ES-I3 (cell line): ENCODE results near the gene CLNK.

ENCODE experiments used
- H3K36me3 ChIP-seq: 2 replicates; pipeline ENCODE4 v1.6.1; 2013; ENCODE audit warnings: mild to moderate bottlenecking, low read length, control low read depth, moderate library complexity; ENCODE audit not compliant: insufficient read depth
- H3K4me1 ChIP-seq: 2 replicates; pipeline ENCODE4 v1.6.1; 2013; ENCODE audit warnings: mild to moderate bottlenecking, control low read depth, low read length; ENCODE audit not compliant: insufficient read depth
- H3K9ac ChIP-seq: 2 replicates; pipeline ENCODE4 v1.6.1; 2013; ENCODE audit warnings: low read depth, mild to moderate bottlenecking, low read length, moderate library complexity
- H3K9me3 ChIP-seq: 2 replicates; pipeline ENCODE4 v1.6.1; 2013; ENCODE audit warnings: mild to moderate bottlenecking, low read length, moderate library complexity; ENCODE audit not compliant: control insufficient read depth, insufficient read depth

CLNK gene

GRCh38 chr4:10662937-10663336, 21.6 kb downstream of the CLNK start:
- no peak overlapping the region for H3K9ac ChIP-seq
- no peaks in the 10 kb centered on the region for H3K36me3 ChIP-seq
- no peaks in the 10 kb centered on the region for H3K9me3 ChIP-seq
- H3K4me1 ChIP-seq, result no peaks in the 10 kb centered on the region

DNA sequence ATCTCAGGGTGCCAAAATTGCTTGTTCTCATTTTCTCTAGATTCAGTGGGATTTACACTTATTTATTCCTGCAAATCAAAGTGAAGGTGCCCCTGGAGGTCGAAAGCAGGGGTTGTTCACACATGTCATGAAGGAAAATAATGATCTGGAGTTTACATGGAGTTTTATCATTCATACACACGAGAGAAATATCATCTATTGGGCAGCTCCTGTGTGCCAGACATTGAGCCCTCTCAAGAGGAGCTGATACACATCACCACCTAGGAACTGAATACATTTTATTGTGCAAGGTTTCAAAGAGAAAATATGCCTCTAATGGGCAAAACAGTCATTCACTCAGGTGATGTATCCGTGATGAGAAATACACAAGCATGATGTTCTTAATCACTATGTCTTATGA, 23.5 kb downstream of the CLNK start:
- Histone ChIP-seq H3K4me1 (no peaks in the 10 kb centered on the region), H3K36me3 (no peaks in the 10 kb centered on the region), H3K9ac (no peak overlapping the region), H3K9me3 (no peaks in the 10 kb centered on the region)

DNA sequence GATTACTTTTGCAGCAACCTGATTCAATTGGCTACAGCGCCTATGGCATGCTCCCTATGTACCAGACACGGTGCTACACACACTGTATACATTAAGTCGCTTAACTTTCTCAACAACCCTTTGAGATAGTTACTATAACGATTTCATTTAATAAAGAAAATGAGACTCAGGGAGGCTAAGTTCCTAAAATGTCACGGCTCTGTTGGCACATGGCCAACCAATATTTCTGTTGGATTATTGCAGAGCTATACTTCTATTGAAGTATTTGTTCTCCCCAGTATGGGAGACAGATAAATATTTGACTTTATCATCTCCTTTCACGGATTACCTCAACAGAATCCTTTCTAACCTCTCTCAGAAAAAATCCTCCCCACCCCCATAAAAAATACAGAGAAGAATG, 25.3 kb downstream of the CLNK start:
- H3K36me3 ChIP-seq, result no peaks in the 10 kb centered on the region
- no peaks in the 10 kb centered on the region for H3K4me1 ChIP-seq
- H3K9ac ChIP-seq, result no peak overlapping the region
- H3K9me3 ChIP-seq, result no peaks in the 10 kb centered on the region

- Histone ChIP-seq H3K9me3 (no peaks in the 10 kb centered on the region), H3K9ac (no peak overlapping the region), H3K36me3 (no peaks in the 10 kb centered on the region), H3K4me1 (no peaks in the 10 kb centered on the region)
Observed at GRCh38 chr4:10656988-10657387, 27.6 kb downstream of the CLNK start.

DNA sequence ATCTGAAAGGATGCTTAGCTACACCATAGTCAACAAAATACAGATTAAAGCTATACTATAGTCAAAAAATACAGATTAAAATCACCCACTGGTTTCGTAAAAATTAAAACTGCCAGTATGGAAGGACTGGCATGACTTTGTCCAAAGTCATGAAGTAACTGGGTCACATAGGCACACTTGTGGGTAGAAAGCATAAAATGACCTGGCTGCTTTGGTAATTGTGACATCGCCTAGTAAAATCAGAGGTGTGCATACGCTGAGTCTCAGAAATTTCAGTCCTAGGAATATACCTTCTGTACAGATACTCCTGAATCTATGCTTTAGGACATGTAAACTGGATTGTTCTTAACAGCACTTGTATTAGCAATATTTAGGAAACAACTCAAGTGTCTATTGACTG, 28.1 kb downstream of the CLNK start:
- no peaks in the 10 kb centered on the region for H3K4me1 ChIP-seq
- H3K9ac ChIP-seq, result no peak overlapping the region

DNA sequence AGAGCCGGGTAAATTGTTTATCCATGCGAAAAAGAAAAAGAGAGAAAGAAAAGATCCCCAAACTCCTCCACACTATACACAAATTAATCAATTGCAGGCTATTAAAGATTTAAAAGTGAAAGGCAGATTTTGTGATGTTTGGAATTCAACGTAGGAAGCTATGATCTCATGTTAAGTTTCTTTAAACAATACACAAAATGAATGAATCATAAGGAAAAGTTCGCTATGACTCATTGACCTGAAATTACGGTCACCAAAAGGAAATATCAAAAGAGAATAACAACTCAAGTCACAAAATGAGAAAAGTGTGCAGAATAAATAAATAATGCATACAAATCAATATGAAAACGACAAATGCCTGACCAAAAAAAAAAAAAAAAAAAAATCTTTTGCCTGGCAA, 28.6 kb downstream of the CLNK start:
- H3K36me3 ChIP-seq, result no peaks in the 10 kb centered on the region
- H3K4me1 ChIP-seq, result no peaks in the 10 kb centered on the region
- no peak overlapping the region for H3K9ac ChIP-seq
- no peaks in the 10 kb centered on the region for H3K9me3 ChIP-seq

More for the DNA sequence above, 28.1 kb downstream of the CLNK start:
- H3K36me3 ChIP-seq, result no peaks in the 10 kb centered on the region
- no peaks in the 10 kb centered on the region for H3K9me3 ChIP-seq

DNA sequence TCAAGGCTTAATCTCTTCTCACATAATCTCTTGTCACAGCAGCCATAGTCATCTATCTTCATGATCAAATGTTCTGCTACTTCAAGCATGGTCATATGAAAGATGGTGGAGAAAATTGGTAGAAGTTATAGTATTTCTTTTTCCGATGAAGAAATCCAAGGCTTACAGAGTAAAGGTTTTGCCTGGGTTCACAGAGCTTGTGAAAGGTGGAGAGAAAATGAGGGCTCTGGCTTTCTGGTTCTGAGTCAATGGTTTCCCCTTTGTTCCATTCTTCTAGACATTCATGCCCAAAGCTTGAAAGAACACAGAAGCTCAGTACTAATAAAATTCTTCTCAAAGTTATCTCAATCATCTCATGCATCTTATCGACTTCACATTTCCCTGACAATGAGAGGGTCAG, 36.1 kb downstream of the CLNK start:
- Histone ChIP-seq H3K9ac (no peak overlapping the region), H3K36me3 (no peaks in the 10 kb centered on the region), H3K4me1 (no peaks in the 10 kb centered on the region; the same call in 1 of the 2 replicates), H3K9me3 (no peaks in the 10 kb centered on the region)

DNA sequence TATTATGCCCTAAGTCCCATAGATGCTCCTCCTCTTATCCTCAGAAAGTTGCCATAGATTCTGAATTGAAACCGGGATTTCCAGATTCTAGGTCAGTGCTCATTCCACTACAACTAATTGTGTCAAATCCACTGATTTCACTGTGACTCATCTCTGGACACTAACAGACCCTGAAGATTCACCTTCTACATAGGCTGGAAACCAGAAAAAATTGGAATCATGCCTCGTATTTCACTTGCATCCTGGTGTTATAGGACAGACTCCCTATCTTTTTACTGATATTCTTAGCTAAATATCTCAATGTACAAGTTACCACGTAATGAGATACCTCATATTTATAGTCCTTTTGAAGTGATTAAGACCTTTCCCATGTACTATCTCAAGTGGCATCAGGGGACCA, 36.7 kb downstream of the CLNK start:
- Histone ChIP-seq H3K4me1 (no peaks in the 10 kb centered on the region; the same call in 1 of the 2 replicates), H3K36me3 (no peaks in the 10 kb centered on the region), H3K9ac (no peak overlapping the region), H3K9me3 (no peaks in the 10 kb centered on the region)

GRCh38 chr4:10643600-10644425, 40.8 kb downstream of the CLNK start:
- no peaks in the 10 kb centered on the region for H3K36me3 ChIP-seq
- no peaks in the 10 kb centered on the region for H3K9me3 ChIP-seq
- no peak overlapping the region for H3K9ac ChIP-seq
- peaks cover 6% of the 10 kb centered on the region for H3K4me1 ChIP-seq

DNA sequence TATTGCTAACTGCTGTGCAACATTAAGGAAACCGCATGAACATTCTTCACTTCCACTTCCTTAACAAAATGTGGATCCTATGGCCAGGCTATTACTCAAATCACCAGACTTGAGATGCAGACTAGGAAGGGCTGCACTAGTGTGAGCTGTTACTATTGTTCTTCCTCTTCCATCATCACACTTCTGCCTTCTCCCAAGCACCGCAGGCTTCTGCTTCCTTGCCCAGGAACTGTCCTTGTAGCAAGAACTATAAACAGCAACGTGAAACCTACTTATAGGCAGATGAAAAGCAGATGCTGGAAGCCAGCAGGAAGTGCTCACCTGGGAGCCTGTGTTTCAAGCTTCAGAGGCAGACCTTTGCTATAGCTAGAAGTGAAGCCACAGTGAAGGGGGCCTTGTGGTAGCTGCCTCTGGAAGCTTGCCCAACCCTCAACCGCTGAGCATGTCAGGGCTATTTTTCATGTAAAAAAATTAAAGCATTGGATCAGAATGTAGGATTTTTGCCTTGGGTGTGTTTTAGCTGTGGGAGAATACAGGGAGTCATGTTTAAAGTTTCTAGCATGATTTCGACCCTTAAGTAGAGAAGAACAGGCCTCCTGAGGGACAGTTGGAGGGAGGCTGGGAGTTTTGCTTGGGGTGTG, 43.9 kb downstream of the CLNK start:
- no peaks in the 10 kb centered on the region for H3K36me3 ChIP-seq
- H3K9me3 ChIP-seq, result no peaks in the 10 kb centered on the region
- H3K9ac ChIP-seq, result no peak overlapping the region
- H3K4me1 ChIP-seq, result peaks cover 9% of the 10 kb centered on the region

- Histone ChIP-seq H3K4me1 (peaks cover 9% of the 10 kb centered on the region), H3K9me3 (no peaks in the 10 kb centered on the region), H3K9ac (no peak overlapping the region)
Observed at GRCh38 chr4:10639664-10640063, 44.9 kb downstream of the CLNK start.

DNA sequence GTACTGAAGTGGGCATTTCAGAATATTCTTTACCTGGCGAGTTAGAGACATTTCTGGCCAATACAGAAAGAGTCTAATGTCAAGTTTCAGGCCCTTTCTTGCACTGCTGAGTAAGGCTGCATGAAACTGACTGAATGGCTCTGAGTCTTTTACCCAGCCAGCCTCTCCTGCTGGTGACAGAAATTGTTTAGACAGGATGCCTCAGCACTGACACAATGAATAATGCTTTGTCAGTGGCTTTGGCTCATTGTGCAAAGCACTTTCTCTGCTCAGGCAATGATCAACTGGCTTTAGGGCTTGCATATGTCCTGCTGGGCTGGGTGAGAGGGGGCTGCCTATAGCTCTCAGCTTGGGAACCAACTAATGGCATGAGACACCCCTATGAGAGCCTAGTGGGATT, 45.5 kb downstream of the CLNK start:
- Histone ChIP-seq H3K4me1 (peaks cover 9% of the 10 kb centered on the region), H3K9me3 (no peaks in the 10 kb centered on the region), H3K9ac (no peak overlapping the region), H3K36me3 (no peaks in the 10 kb centered on the region)

More at GRCh38 chr4:10639664-10640063, 44.9 kb downstream of the CLNK start:
- H3K36me3 ChIP-seq, result no peaks in the 10 kb centered on the region

DNA sequence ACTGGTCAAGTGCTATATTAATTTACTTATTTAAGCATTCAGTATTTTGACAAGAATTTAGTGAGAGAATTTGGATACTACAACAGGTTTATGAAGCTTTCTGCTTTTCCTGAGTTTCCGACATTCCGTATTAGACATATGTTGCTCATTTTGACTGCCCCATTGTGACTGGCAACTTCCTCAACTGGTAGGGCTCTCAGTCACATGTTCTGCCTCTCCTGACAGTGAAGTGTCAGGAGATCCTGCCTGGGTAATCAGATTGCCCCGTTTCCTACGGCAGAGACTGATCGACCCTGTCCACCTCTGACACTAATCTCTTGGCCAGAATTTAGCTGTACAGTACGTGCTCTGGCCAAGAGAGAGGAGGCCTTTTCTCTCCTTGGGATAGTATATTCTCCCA, 49.5 kb downstream of the CLNK start:
- no peaks in the 10 kb centered on the region for H3K36me3 ChIP-seq
- no peak overlapping the region for H3K9ac ChIP-seq
- H3K9me3 ChIP-seq, result no peaks in the 10 kb centered on the region

GRCh38 chr4:10629394-10629793, 55.2 kb downstream of the CLNK start:
- Histone ChIP-seq H3K4me1 (no peaks in the 10 kb centered on the region), H3K9ac (no peak overlapping the region), H3K9me3 (no peaks in the 10 kb centered on the region), H3K36me3 (no peaks in the 10 kb centered on the region)

More for the DNA sequence above, 49.5 kb downstream of the CLNK start:
- H3K4me1 ChIP-seq, result peaks cover 9% of the 10 kb centered on the region; the same call in 1 of the 2 replicates

DNA sequence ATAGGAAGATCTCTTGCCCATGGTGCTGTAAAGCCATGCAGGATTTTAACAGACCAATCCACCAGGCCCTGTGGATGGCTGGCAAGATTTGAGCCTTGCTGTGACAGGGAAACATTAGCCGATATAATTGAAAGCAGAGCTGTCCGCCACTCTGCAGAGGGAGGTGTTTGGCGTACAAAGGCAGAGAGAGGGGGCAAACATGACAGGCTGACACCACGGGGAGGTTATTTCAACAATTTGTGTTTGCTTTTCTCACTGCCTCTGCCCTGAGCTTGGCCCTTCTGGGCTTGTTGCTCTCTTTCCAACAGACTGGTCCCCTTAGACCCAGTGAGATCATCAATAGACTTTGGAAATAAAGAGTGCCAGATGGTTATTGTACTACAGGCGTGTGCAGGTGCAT, 59.4 kb downstream of the CLNK start:
- Histone ChIP-seq H3K9me3 (no peaks in the 10 kb centered on the region), H3K9ac (no peak overlapping the region), H3K36me3 (no peaks in the 10 kb centered on the region), H3K4me1 (no peaks in the 10 kb centered on the region)
